Measurements from ENCODE around the gene STK24.

The STK24 gene

GRCh38 chr13:98530217-98530616, 46.7 kb downstream of the STK24 start:
- no peak for DNase-seq (ENCODE audit: low read depth)

DNA sequence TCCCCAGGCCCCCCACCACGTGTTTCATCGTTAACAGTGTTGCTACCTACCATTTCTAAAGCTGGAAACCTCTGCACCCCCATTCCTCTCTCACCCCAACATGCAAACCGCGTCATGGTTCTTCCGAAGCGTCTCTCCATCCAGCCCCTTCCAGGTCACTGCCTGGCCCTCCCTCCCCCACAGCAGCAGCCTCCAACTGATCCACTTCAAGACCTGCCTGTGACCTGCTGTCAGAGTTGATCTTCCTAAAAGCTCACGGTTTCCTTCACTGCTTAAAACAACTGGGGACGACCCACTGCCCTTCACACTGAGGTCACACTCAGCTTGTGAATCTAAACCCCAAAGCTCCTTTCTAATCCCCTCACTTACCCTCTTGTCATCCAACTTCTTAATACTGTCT, 47.7 kb downstream of the STK24 start:
- DNase-seq (ENCODE audit: low read depth) = no peak

- no peak for DNase-seq (ENCODE audit: low read depth)
Observed at GRCh38 chr13:98528663-98529064, 48.2 kb downstream of the STK24 start.

DNA sequence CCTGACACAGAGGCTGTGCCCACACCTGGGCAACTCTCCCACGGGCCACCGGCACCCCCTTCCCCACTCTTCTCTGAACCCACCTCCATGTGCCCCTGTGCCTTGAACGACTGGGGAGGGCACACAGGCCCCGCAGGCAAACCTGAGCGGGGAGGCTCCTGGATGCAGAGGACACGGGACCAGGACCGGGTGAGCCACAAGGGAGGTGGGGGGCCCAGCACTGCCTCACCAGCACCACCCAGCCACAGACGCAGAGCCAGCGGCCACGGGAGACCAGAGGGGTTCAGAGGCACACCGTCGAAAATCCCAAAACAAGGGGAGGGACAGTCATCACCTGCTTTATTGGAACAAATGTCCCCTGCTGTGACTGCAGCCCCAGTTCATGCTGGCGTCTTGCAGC, 49.4 kb downstream of the STK24 start:
- no peak for DNase-seq (ENCODE audit: low read depth)

GRCh38 chr13:98526182-98526512, 50.8 kb downstream of the STK24 start:
- no peak for DNase-seq (ENCODE audit: low read depth)

- DNase-seq (ENCODE audit: low read depth) = no peak
Observed at GRCh38 chr13:98525456-98526181, 51.3 kb downstream of the STK24 start.

DNA sequence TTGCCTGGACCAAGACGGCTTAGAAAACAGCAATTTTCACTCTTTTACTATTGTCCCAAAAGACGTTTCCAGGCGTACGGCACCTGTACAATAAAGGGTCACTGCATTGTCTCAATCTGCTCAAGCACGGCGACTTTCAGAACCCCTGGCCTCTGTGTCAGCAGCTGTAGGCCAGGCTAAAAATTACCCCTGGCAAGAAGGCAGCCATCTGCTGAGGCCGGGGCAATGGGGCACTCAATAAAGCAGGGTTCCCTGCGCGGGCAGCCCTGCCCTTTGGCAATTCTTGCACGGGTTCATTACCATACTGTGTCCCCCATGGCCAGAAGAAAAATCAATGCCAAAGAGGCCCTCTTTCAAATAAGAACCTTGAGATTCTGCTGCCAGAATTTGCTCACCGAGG, 52.1 kb downstream of the STK24 start:
- no peak for DNase-seq (ENCODE audit: low read depth)

DNA sequence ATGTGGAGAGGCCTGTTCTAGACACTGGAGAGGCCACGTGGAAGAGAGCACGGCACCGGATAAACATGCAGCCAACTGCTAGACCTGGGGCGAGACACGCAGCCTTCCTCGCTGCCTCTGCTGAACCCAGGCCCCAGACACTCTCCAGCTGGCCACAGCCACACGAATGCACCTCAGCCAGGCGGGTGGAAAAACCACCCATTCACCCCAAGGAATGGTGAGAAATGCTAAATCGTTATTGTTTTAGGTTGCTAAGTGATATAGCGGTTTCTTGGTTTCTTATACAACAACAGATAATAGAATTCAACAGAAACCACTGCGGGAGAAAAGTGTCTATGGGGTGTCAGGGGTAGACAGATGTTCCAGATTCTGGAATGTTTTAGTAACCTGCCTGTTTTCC, 52.5 kb downstream of the STK24 start:
- DNase-seq (ENCODE audit: low read depth) = no peak

DNA sequence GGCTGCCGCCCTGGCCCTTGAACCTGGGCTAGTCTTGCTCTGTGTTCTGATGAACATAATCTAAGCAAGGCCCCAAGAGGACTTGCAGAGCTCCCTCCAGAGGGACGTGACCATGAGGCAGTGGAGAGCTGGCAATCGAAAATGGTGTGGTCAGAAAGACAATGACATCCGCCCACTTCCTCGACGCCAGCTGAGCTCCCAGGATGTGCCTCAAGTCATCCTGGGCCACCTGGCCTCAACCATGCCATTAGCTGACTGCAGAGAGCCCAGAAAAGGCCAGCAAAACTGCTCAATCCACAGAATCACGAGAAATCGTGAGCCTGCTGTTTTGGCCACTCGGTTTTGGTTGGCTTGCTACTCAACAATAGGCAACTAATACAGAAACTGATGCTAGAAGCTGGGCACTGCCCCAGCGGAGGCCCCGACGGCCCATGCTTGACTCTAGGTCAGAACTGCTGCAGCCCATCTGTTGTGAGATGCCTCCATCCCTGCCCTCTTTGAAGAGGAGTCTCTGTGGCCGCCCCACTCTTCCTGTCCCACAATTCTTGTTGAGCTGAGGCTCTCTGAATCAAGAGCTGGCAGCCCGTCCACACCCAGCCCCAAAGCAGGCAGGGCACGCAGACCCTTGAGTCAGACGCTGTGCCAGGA, 53.3 kb downstream of the STK24 start:
- DNase-seq (ENCODE audit: low read depth) = no peak

GRCh38 chr13:98522371-98522770, 54.5 kb downstream of the STK24 start:
- DNase-seq (ENCODE audit: low read depth) = no peak

DNA sequence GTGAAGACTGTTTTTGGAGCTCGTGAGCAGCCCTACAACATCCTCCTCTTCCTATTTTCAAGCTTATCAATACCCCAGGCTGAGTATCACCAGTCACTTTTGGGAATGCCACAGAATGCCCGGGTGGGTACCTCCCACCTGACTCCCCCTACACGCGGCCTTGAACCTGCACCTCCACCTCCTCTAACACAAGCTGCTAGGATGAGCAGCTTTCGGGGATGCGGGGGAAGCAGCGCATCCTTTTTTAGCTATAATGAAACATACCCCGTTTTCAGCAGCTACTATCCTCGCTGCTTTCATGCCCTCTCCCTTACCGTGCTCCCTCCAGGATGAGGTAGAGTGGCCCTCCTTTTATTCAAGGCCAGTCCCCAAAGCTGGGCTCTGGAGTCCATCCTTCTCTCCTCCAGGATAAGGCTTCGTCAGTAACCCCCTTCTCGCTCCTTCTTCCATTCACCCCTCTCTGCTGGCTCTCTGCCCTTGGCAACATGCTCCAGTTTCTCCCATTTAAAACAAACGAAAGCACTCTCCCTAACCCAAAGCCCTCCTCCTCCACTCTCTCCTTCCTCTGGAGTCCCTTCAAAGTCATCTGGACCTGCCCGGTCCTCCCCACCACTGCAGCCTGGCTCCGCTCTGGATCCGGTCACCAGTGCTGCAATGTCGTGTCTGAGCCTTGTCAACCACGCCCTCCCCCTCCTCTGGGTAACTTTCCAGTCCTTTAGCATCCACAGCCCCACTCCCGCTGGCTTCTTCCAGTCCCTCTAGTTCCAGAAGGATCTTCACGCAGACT, 55.3 kb downstream of the STK24 start:
- DNase-seq (ENCODE audit: low read depth) = no peak

DNA sequence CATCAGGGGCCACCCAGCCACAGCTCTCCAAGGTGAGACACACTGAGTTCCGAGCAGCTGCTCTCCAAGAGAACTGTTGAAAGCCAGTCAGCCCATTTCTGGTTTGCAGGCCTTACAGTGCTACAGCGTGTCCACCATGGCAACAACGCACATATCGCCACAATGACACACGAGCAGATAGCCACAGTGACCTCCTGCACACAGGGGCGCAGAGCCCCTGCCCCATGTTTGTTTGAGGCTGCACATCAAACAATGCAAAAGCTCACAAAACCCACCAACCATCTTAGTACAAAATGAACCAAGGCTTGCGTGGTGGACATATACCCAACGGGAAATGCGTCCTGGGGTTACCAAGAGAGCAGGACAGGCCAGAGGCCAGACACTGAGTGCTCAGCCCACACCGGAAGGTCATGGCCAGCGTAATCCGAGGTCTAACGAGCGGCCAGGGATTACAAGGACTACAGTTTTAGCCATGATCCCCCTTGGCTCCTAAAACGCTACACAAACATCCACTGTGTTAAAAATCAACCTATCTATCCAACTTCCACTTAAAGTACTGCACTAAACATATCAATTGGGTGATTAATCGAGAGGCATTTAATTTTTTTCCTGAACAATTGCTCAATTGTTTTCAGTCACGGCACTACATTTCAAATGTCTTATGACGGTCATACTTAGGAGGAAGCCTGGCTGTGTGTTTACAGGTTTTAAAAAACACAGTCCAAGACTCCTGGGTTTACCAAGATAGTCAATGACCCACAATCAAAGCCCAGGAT, 56.0 kb downstream of the STK24 start:
- DNase-seq (ENCODE audit: low read depth) = no peak

DNA sequence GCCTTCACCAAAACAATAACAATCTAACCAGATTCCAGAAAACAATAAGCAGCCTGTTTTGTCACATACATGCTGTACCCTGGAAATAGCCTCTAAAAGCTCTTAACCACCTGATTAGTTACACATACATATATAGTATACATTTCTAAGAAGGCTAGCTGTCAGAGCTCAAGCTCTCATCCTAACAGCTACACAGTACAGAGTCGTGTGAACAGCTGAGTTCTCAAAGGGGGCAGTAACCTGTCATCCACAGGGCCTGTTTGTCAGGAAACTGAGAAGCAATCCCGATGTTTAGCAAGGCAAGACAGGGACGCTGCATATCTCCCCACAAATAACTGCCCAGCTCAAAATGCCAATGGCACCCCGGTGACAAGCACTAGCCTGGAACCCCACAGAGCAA, 56.9 kb downstream of the STK24 start:
- DNase-seq (ENCODE audit: low read depth) = no peak

DNA sequence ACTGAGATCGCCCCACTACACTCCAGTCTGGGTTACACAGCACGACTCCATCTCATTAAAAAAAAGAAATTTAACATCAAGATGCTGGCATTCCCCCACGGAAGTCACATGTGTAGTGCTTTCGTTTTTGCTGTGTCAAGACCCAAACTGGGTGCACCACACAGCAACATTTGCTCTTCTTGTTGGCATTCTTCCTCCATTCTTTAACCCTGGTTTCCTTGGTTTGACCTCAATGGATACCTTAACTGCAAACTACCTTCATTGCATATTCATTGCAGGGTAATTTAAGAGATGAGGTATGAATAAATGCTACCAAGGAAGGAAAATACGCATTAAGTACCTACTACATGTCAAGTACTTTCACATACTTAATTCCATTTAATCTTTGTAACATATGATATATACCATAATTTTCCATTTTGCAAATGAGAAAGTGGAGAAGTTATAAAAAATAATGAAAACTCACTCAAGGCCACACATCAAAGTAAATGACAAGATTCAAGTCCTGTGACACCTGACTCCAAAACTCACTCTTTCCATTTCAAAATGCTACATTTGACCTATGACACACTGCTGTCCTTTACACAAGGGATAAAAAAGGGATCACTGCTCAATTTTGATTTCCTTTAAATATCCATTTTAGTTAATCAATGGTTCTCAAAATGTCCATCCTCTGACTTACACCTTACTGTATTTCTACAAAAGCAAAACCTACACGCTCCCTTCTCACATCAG, 59.2 kb downstream of the STK24 start:
- no peak for DNase-seq (ENCODE audit: low read depth)

- no peak for DNase-seq (ENCODE audit: low read depth)
Observed at GRCh38 chr13:98515818-98516465, 61.0 kb downstream of the STK24 start.

DNA sequence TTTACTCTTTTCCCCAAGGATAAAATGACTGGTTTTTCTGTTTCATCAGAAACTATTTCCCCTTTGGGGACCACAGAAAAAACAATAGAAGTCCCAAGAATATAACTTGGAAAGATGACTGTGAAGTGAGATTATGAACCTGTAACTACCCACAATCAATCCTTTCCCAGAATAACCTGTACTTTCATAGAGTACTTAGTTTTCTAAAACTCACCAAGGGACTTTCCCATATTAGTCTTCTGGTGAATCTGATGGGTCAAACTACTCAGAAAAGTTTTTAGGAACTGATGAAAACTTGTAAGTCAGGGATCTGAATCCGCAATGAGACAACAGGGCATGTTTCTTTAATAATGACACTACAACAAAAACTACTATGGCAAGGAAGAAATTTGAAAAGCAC, 62.6 kb downstream of the STK24 start:
- DNase-seq (ENCODE audit: low read depth) = no peak

GRCh38 chr13:98513837-98514236, 63.1 kb downstream of the STK24 start:
- DNase-seq (ENCODE audit: low read depth) = no peak

DNA sequence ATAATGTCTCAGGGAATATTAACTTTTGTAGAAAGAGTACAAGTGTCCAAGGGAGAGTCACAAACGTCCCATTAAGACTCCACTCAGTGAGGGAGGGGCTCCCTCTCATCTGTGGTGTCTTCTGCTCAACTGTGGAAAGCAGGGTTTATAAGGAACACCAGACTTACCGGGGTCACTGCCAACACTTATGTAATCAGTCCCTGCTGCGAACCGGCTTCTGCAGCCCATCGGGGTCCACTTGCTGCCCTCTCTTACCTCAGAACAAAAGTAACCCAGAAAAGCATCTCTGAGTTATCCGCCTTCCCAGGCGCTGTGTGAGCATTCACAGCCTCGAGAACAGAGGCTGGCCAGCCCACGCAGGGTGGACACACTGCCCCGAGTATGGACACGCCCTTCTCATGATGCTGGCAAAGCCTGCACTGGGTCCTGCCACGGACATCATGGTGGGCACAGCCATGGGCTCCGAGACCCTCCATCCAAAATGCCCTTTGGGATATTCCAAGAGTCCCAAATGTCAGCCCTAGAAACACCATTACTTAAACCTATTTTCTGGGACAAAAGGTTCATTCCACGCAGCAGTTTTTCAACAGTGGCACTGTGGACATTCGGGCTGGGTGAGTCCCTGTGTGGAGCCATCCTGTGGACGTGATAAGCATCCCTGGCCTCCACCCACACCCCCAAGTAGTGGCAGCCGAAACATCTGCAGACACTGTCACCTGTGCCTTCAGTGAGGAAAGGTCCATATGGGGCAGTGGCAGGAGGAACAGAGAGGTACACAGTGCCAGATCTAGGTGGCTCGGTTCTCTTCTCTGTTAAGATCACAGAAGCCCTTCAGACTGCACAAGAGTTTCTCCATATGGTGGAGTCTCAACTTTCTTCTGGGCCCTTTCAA, 63.9 kb downstream of the STK24 start:
- no peak for DNase-seq (ENCODE audit: low read depth)

- no peak for DNase-seq (ENCODE audit: low read depth)
Observed at GRCh38 chr13:98511435-98511834, 65.5 kb downstream of the STK24 start.

DNA sequence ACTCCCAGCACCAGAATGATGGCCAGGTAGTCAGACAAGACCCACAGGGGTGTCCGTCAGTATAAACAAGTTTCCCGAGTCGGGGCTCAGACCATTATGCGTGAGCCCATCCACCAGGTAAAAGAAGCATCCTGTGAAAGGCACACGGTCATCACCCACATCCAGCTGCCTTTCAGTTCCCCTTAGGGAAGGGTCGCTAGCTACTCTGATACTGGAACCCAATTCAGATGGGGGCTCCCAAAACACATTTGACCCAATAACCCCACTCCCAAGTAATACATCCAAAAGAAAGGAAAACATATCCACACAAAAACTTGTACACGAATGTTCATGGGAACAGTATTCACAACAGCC, 66.8 kb downstream of the STK24 start:
- DNase-seq (ENCODE audit: low read depth) = no peak
